NK-92 (cell line): Measurements from ENCODE around the gene CC2D2A.

ENCODE experiments used
- DNase-seq: peaks from one replicate; lab custom pipeline; 2025; ENCODE audit not compliant: unreplicated experiment; lab: John Stamatoyannopoulos, UW

The CC2D2A gene

DNA sequence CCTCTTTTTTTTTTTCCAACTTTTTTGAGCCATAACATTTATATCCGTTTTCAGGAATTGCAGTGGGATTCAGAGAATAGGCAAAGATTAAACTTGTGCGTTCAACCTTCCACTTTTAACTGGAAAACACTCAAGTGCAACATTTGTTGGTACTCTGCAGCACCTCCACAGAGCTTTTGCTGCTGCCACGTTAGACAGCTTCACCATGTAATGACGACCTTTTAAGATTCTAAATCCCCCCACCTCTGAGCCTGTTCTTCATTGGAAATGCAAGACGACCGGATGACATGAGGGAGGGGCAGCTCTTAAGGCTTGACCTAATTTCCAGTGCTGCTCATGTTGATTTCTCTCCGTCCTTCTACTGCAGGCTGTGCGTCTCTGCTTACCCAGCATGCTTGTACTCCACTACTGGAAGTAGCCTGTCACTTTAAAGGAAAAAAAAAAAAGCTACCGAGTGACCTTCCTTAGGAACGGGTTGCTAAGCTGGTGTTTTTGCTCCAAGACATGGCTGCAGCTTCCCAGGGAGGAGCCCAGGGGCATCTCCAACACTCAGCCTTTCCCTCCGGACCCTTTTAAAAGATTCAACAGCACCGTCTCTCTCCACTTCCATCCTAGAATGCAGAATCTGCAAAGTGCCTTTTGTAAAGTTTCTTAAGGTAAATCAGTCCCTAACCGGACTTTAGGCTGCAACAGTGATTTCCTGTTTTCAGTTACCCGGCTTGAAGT, at the start of gene CC2D2A:
Gene CC2D2A, plus strand, starts transcription at position 481 of the 726 bp plus-strand sequence. CDS start 6,051 bp downstream, outside the sequence.
- DNase-seq = no peak

- DNase-seq = no peak
These were observed 49.0 kb upstream of the CC2D2A start for GRCh38 chr4:15420642-15421041.

DNA sequence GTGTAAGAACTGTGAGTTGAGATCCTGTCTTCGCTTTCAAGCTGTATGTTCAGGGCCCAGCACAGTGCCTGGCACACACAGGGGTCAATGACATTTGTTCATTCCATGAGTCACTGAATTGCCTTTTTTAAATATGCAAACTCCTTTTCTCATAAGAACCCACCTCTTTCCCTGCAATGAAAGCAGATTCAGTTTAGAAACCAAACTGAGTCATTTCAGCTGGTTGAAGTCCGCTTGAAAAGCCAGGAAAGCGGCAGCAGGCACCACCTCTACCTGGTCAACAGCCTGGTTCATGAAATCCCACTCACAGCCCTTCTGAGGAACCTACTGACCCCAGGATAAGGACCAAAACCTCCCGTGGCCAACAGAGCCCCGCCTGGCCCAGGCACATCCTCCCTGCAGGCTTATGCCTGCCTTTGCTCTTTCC, 46.4 kb upstream of the CC2D2A start:
- no peak for DNase-seq

DNA sequence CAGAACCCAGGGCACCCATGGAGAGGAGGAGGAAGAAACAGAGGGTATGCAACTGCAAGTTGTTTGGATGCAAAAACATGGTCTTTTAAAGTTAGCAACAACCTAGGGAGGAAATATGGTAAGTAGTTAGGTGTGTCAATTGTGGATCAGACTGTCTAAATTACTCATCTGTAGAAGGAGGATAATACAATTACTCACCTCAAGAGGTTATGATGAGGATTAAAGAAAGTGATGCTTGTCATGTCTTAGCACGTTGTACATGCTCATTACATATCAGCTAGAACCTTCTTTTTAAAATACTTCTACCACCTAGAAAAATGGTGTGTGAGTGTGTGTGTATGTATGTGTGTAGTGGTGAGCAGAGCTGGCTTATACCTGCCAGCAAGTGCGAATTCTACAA, 44.2 kb upstream of the CC2D2A start:
- DNase-seq = no peak

DNA sequence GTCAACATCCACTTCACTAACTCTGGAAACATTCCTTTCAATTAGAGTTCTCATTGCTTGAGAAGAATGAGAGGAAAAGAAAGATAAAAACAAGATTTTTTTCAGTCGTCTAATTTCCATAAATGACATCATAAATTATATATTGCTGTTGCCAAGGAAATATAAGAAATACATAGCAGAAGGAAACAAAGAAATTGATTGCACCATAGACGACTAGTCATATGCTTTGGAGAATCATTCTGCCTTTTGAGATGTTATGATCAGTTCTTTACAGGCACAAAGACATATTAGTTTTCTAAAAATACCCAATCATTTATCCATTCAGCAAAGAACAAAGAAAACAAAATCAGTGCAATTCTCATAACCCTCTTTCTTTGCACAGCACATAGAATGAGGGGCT, 42.5 kb upstream of the CC2D2A start:
- no peak for DNase-seq

DNA sequence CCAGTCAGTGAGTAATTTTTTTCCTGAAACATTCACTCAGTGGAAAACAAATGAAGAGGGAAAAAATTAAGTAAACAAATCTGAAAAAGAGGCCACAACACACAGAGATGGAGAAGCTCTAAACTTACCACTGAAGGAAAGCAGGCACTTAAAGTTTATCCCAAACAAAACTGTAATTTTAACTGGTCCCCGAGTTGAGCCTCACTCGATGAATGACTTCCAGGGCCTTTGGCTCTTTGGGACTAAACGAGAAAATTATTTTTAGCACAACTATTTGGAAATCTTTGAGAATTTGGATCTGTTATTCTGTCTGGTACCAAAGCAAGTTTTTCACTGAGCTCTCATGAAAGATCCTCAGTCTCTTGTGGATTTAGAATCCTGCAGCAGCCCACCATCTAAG, 42.0 kb upstream of the CC2D2A start, which contains the start of gene C1QTNF7:
Gene C1QTNF7, plus strand, starts transcription at position 333 of the 400 bp plus-strand sequence. CDS start 7,711 bp downstream, outside the sequence.
- DNase-seq = no peak

DNA sequence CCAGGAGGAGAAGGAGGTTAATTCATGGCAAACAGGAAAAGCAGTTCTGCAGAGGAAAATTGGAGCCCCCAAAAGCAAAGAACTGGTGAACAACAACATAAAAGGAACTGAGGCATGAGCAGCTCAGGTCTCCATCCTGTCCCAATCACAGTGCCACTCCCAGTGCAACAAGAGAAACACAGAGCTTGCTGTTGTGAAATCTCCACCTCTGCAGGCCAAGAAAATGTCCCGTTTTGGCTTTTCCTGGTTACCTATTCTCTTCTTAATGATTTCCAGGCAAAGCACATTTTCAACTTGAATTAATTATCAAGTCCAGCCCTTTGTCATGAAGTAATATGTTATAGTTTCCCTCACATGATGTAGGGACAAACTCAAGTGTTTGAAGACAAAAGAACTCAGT, 41.1 kb upstream of the CC2D2A start:
- DNase-seq = no peak

DNA sequence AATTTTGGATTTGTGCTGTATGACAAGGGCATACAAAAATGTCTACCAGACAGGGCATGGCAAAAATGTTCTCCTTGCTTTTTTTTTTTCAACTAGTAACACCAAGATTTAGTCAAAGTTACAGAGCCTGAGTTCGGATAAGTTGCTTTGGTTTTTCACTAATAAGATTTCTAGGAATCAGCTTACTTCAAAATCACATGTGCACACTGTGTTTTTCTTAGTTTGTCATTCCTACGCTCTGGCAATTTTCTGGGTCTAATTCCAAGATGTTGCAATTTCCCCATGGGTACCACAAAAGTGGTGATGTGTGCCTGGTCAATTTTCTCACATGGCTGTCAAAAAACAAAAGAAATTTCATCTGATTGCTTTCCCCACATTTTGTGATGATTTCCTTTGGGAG, 35.6 kb upstream of the CC2D2A start:
- DNase-seq = no peak

DNA sequence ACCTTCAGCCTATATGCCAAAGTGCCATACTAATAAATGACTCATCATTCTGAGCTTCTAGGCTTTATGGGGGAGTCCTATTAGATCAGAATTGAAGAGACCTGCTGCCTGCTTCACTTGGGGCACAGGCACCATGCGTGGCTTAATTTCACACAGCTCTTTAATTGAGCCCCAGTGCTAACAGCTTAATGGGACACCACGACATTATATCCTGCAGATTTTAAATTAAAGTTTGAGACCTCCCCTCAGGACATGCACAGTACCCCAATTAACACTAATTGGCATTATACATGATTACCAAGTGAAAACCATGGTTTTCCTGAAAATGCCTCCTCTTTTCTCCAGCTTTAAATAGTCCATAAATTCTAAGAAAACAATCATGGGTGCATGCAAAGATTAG, 35.0 kb upstream of the CC2D2A start:
- DNase-seq = no peak

GRCh38 chr4:15436513-15436912, 33.2 kb upstream of the CC2D2A start:
- DNase-seq = no peak

GRCh38 chr4:15438939-15439524, 30.6 kb upstream of the CC2D2A start:
- DNase-seq = no peak

- no peak for DNase-seq
These were observed 26.1 kb upstream of the CC2D2A start for GRCh38 chr4:15443371-15444160.

GRCh38 chr4:15444276-15444675, 25.4 kb upstream of the CC2D2A start:
- no peak for DNase-seq

- no peak for DNase-seq
These were observed 24.7 kb upstream of the CC2D2A start for GRCh38 chr4:15444879-15445547.

GRCh38 chr4:15451181-15451865, 18.4 kb upstream of the CC2D2A start:
- no peak for DNase-seq

DNA sequence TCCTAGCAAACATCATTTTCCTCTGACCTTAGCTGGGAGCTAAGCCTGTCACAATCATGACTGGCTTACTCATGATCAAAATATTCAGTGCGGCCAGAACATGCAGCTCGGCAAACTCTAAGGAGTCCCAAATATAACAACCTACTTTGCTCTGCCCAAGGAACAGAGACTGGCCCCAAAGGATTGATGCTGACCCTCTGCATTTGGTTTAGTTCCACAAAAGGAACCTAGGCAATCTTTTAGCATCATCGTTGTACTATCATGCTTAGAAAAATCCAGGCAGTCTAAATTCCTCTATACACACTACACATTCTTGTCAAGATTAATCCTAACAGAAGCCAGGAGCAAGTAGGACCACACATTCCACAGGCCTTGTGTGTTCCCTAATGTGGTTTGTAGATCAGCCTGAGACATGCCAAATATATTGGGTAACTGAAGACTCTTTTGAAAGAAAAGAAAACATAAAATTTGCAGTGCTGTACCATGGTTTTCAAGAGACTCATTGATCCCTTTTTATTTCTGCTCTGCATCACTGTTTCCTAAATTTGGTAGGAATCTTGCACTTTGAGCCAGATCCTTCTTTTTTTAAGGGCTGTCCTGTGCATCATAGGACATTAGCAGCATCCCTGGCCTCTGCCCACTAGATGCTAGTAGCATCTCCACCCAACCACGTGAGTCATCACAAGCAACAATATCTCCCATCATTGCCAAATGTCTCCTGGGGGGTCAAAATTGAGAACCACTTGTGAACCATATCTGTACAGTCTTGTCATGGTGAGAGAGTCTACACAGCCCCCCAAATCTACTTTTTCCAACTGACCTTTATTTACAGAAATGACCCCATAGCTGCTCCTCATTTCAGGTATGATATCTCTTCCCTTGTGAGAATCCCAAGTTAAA, 17.6 kb upstream of the CC2D2A start:
- DNase-seq = no peak

DNA sequence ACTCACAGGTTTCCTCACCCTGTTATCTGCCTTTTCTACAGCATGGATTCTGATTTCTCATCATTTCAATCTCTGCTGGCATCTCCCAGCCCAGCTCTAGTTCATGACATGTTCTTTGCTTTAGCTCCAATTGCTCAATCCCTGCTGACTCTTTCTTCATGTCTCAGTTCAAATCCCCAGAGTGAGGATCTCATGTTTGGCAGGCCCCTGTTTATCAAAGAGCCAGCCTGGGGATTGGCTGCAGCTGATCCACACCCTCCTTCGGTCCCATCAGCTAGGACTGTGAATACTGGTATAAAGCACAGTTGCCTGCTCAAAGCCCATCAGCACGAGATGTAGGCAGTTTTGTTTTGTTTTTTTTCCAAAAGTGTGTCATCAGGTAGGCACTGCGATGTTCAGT, 14.4 kb upstream of the CC2D2A start:
- DNase-seq = no peak

DNA sequence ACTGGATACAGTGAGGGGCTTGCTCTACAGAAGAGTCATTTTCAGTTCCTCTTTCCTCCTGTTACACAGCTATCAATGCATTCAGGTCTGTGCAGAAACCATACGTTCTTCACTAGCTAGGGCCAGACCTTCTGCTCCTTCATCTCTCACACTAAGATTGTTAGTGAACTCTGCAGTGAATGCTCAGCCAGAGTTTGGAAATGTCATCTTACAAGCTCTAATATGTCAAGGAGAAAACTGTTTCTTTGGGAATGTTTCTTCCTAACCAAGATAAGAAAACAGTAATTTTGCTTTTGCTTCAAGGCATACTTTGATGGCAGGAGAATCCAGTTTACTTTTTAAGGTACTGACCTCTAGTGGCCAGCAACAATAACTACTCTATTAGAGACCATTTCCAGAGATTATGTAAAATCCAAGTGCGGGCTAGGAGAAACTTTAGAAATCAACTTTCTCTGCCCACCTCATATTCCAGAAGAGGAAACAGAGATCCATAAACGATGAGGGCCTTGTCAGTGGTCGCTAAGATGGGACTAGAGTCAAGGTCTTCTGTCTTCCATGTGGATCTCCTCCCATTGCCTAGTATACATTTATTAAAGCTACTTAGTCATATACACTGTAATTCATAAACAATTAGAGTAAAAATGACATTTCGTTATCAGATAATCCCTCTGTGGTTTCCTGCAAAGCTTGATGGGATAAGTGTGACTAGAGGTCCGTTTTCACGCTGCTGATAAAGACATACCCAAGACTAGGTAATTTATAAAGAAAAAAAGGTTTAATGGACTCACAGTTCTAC, 12.1 kb upstream of the CC2D2A start:
- no peak for DNase-seq

GRCh38 chr4:15458616-15459015, 11.1 kb upstream of the CC2D2A start:
- no peak for DNase-seq
